NCI-H2081 (cell line): Measurements from ENCODE around the gene DOC2A.
"Not testable (repeated sequence)": the region's sequence is repeated elsewhere in the genome, so short reads cannot be mapped to it uniquely, and the experiment has no call there.

Experiments
- DNase-seq, 2 experiments: peaks; one replicate each; lab custom pipeline; 2025; lab: John Stamatoyannopoulos, UW

Gene DOC2A

GRCh38 chr16:30010844-30011713 lies at the start of gene DOC2A:
Gene DOC2A (minus strand): TSS chr16:30011027. CDS start chr16:30010222, 805 bp downstream.
- DNase-seq, result peak; percentile 35 to 39

- no peak for DNase-seq
Measured at GRCh38 chr16:30060346-30060745, 49.5 kb upstream of the DOC2A start.

DNA sequence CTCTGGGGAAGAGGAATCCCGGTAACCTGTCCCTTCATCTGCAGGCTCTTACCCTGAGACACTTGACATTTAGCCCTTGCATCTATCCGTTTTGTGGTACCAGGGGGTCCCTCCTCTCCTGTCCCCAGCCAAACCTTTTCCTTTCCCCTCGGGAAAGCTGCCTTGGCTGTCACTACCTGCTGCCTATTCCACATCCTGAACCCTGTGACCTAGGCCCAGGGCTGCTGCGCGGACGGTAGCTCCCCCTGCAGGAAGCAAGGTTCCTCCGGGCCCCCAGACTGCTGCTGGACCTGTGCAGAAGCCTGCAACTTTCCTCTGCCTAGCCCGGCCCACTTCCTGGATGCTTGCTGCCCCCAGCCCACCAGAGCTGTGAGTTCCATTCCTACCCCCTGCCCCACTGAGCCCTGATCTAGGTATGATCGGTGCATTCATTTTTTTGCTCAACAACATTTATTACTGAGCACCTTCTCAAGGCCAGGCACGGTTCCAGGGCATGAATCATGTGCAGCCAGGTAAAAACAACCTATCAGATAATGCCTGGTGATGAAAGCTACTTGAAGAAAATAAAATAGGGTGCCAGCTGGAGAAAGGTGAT lies 44.2 kb upstream of the DOC2A start:
- no peak for DNase-seq

DNA sequence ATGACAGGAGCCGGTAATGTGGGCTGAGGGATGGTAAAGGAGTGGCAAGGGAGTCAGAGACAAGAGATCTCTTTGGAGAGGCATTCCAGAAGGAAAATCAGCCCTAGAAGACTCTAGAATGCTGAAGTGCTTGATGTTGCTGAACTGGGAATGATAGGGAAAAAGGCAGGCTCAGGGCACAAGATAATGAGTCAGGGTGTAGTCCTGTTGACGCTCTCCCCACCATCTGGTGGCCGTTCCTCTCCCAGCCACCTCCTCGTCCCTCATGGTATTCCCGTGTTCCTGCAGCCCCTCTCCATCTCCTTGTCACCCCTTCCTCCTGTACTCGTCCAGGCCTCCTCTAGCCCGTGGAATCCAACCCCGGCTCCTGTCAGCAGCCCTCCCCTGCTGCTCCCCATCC lies 43.6 kb upstream of the DOC2A start:
- DNase-seq, result no peak

DNA sequence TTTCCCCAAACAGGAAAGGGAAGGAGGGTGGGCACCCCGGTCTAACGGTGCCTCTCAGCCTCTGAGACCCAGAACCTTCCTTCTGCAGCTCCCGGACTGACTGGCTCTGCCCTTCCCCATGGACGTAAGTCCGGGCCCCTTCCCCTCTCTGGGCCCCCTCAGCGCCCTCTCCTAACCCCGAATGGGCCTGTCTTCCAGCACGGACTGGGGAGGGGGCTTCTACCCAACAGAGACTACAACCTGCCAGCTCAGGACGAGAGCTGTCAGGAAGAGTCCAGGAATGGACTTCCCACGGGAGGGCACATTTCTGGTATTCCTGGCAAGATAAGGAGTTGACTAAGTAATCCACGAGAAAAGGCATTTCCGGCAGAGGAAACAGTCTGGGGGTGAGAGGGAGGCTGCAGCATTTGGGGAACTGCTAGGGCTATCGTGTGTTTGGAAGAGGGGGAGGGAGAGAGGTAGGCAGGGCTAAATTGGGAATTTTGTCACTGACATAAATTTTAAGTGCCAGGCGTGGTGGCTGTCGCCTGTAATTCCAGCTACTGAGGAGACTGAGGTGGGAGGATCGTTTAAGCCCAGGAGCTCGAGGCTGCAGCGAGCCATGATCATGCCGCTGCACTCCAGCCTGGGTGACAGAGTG lies 42.7 kb upstream of the DOC2A start:
- DNase-seq, result peak in 1 of 2 experiments; percentile 12

- peak; percentile 77 to 87 for DNase-seq
Measured at GRCh38 chr16:30052671-30053372, 42.0 kb upstream of the DOC2A start.

GRCh38 chr16:30051518-30051917 lies 40.7 kb upstream of the DOC2A start:
- DNase-seq, result no peak

GRCh38 chr16:30049871-30050270 lies 39.0 kb upstream of the DOC2A start:
- DNase-seq, result no peak

DNA sequence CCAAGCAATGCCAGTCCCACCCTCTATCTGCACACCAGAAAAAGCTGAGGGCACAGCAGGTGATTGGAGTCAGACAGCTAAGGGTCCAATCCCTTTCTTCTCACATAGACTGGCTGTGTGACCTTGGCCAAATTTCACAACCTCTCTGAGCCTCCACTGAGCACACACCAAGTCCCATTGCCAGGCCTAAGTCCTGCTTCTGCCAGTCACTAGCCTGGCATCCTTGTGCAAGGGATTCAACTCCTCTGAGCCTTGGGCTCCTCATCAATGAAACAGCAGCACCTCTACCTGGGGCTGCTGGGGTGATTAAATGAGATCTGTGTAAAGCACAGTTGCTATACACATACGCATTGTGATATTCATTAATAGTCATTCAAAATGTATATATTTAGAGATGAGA lies 35.8 kb upstream of the DOC2A start:
- no peak for DNase-seq

GRCh38 chr16:30046178-30046577 lies 35.4 kb upstream of the DOC2A start:
- DNase-seq, result no peak

DNA sequence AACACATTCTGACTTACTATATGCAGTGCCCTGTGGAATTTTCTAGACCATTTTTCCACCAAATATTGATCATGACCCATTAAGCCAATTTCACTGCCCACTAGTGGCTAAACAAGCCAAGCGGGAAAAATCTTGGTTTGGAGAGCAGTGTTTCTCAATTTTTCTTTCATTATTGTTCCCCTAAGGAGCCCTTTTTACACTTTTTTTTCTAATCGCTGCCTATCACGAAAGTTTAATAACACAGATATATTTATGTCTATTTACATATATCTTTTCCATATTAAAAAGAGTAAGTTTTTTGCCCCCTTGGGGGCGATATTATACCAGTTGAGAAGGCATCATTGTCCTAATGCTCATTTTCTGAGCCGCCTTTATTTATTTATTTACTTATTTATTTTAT lies 31.0 kb upstream of the DOC2A start:
- peak in 1 of 2 experiments; percentile 14 for DNase-seq

- not testable (repeated sequence) for DNase-seq
Measured at GRCh38 chr16:30040690-30041089, 29.9 kb upstream of the DOC2A start.

DNA sequence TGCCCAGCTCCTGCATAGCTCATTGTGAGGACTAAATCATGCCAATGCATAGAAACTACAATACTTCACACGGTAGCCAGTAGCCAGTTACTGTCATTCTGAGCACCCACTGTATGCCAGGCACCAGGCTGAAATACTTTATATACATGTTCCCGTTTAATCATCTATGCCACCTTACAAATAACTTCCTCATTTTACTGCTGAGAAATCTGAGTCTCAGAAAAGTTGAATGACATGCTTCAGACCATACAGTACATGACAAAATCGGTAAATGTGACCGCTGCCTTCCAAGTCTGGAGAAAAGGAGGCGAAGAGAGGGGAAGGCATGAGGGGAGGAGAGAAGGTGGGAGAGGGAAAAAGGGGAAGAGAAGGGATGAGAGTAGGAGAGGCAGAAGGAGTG lies 29.4 kb upstream of the DOC2A start:
- no peak for DNase-seq

- DNase-seq, result no peak
Measured at GRCh38 chr16:30033270-30033669, 22.4 kb upstream of the DOC2A start.

GRCh38 chr16:30032083-30032819 lies 21.4 kb upstream of the DOC2A start:
- peak; percentile 75 to 78 for DNase-seq

DNA sequence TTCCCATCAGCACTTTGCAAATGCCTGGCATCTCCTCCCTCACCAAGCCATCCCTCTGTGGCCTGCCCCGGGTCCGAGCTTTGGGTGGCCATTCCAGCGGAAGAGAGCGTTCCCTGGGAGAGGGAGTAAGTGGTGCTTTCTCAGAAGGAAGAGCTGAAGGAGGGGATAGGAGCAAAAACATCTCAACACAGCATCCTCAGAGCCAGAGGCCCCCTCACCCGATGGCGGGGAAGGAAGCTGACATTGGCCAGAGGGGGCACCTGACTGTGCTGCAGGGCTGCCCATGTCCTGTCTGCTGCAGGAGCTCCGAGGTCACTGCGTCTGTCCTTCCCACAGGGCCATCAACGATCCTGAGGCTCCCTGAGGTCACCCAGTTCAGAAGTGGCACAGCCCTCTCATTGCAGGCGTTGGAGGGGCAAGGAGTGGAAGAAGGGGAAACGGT lies 20.7 kb upstream of the DOC2A start:
- DNase-seq, result no peak

- DNase-seq, result peak in 1 of 2 experiments; percentile 20
Measured at GRCh38 chr16:30030841-30031413, 20.1 kb upstream of the DOC2A start, which contains the start of gene TLCD3B. Gene TLCD3B (minus strand): TSS chr16:30031271. CDS start chr16:30030527, 744 bp downstream.

- no peak for DNase-seq
Measured at GRCh38 chr16:30030011-30030685, 19.3 kb upstream of the DOC2A start.

DNA sequence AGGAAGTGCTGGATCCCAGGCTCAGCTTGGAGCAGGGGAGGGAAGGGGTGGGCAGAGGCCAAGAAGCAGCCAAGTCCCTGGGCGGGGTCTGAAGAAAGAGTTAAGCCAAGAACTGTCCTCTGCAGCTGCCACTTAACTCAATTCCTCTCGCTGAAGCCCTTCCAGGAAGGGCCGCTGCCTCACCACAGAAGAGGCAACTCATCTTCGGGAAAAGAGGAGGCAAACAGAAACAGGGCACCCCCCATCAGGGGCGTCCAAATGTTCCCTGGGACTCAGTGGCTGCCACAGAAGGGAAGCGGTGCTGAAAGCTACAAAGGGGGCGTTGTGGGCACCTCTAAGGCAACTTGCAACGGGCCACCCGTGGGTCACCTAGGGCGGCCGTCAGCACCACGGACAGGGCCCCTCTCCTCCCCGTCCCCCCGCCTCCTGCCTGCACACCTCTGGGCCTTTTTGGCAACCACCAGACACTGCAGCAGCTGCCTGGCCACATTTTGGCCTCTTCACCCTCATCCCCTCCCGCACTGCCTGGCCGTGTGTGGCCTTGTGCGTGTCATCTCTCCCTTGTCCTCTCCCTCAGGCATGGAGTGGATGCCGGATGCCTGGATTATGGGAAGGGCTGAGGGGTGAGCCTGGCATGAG lies 17.7 kb upstream of the DOC2A start:
- DNase-seq, result no peak
